Activated CD4-positive, CD25-positive, alpha-beta regulatory T cell treated with anti-CD3 and anti-CD28 coated beads, Interleukin-2, amount 50 U/mL, for 16 hours (primary cell): ENCODE results near the gene PGBD5.

Experiments
- DNase-seq: peaks from one replicate; pipeline ENCODE4 v3.0.0-alpha.2; 2020; ENCODE audit warnings: low read depth, low spot score

Gene PGBD5

DNA sequence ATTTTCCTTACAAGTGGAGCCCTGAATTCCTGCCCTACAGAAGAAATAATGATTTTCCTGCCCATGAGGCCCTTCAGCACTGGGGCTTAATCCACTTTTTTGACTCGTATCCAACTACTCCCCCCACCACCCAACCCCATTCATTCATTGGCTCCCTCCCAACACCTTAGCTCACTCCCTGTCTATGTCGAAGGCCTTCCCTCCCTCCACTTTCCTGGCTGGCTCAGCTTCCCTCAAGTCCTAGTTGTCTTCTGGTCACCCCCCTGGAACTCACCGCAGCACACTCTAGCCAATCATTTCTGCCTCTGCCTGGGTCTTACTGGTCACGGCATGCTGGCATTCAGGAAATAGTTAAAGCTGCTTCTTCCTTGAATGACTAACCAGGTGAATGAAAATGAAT is 118.9 kb downstream of the PGBD5 start:
- no peak for DNase-seq

DNA sequence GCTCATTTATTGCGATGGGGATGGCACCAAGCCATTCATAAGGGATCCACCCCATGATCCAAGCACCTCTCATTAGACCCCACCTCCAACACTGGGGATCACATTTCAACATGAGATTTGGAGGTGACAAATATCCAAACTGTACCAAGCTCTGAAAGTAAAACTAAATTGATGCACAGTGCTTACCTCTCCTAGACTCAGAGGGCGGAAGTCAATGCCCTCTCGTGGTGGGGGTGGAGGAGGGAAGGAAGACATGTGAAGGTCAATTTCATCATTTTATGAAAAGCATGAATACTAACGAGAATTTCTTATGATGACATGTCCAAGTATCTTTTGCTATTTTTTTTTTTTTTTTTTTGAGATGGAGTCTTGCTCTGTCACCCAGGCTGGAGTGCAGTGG is 120.0 kb downstream of the PGBD5 start:
- no peak for DNase-seq

DNA sequence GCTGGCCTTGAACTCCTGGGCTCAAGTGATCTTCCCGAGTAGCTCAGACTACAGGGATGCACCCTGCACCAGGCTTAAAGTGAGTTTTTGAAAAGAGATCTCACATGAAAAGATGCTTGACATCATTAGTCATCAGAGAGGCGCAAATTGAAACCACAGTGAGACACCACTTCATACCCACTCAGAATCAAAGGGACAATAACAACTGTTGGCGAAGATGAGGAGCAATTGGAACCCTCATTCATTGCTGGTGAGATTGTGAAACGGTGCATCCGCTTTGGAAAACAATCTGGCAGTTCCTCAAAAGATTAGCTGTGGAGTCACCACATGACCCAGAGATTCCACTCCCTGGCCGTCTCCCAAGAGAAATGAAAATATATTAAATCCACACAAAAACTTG is 122.3 kb downstream of the PGBD5 start:
- no peak for DNase-seq

DNA sequence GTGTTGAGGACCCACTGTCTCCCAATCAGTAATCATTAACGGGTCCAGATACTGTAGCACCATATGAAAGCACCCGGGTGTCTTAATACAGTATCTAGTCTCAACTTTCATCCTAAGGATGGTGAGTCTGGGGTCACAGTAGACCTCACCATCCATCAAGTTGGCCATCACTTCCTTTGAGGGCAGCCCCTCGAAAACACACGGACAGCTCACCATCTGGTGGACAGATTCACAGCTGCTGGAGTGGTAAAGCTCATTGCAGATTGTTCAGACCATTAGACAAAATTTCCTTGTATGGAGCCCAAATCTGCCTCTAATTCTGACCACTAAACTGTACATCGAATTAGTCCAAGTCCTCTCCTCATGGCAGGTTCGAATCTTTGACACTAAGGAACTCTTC is 123.1 kb downstream of the PGBD5 start:
- no peak for DNase-seq

DNA sequence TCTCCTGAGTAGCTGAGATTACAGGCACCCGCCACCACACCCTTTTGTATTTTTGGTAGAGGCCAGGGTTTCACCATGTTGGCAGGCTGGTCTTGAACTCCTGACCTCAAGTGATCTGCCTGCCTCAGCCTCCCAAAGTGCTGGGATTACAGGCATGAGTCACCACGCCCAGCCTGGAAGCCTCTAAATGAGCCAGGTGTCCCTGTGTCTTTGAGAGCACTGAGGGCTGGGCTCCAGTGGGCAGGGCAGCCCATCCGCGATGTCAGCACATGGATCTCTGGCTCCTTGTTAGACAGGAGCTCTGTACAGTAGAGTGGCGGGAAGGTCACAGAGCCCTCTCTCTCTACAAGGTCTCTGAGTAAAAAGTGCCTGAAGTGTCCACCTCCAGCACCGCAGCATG is 124.3 kb downstream of the PGBD5 start:
- no peak for DNase-seq

DNA sequence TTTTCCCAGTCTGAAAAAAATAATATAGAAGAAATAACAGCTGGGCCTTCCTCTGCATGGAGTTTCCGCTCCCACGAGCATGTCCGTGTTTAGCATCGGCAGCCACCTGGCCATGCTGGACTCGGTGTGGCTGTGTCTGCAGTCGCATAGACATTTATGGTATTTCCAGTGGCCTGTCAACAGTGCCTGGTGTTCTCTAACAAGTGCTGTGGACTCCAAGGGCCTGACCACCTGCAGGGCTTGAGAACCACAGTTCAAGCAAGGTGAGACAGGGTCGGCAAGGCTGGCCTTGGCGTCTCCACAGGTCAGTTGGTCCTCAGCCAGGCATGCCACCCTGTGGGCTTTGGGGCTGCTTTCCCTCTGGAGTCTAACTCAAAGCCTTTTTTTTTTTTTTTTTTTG is 124.8 kb downstream of the PGBD5 start:
- no peak for DNase-seq

DNA sequence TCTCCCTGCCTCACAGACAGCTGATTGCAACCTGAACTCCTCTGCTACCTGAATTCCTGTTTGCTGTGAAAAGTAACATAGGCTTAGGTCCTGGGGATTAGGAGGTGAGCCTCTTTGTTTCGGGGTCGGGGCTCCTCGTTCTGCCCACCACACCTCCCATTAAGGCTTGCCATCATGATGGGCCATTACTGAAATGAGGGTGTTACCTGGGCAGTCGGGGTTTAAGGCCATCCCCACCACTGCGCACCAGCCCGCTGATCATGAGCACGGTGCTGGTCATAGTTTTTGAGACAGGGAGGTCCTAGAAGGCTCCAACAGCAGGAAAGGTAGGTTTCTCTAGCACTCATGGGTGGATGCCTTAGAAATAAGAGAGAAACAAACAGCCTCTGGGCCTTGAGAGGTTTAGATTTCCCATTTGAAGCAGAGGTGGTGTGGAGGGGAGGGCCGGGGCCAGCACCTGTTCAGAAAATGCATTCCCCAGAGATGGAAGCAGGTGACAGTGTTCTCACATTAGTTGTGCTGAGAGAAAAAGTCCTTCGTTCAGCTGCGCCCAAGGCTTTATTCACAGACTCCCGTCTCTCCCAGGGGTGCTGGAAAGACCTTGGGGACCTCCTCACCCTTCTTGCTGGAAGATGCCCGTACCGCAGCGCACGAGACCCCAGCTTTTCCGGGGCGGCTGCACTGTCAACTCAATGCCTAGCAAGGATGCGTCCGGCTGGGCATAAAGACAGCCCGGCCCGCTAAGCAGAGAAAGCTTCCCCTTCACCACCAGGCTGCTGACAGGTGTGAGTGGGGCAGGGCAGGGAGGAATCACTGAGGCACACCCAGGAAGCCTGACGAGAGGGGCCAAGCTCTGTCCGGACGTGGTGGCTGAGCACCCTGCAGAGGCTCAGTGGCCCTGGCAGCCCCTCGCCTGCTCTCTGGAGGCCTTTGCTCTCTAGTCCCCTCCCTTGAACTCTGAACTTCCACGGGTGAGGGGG is 125.5 kb downstream of the PGBD5 start:
- DNase-seq: no peak

DNA sequence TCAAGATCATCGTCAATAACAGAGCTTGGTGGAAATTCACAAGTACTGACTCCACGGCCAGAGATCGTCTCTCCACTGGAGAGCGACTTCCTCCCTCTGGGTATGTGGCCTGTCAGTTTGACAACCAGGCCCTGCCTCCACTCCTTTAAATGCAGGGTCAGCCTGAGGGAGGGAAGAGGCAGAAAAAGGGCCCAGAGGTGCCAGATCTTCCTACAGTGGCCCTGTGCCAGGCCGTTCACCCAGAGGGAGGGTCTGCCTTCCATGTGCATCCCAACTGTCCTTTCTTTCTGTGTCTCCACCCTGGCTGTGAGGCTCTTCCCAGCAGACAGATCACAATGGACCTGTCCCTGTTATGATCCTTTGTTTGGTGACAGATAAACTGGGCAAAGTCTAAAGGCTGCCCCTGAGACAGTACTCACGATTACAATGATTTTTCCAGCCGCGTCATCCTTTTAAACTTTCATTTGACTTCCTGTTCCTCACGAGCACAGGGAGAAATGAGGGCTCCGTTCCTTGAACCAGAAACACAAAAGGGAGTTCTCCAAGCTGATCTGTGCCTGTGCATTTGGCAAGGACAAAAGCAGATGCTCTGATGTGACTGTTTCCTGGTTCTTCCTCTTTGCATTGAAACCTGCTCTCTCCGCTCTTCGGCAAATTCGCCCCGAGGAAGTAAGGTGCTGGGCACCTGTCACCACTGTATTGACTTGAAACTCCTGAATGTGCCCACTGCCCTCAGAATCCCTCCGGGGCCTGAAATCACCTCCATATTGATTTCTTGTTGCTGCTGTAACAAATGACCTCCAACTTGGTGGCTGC is 126.7 kb downstream of the PGBD5 start:
- DNase-seq: no peak

DNA sequence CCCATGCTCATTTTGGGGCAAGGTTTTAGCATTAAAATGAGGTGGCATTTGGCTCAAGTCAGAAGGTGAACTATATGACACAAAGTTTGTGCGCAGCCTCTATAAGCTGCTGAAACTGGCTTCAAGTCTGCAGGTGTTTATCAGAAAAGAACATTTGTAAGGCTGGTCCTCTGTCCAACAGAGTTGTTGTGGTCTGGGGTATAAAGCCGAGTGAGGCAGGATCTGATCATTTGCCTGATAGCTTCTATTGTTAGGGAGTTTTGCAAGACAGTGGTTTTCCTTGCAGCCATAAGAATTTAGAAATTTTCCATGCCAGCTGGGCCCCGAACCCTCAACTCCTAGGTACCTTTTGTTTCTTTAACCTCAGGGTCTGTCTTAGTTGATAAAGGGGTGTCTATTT is 130.8 kb downstream of the PGBD5 start:
- DNase-seq: no peak

DNA sequence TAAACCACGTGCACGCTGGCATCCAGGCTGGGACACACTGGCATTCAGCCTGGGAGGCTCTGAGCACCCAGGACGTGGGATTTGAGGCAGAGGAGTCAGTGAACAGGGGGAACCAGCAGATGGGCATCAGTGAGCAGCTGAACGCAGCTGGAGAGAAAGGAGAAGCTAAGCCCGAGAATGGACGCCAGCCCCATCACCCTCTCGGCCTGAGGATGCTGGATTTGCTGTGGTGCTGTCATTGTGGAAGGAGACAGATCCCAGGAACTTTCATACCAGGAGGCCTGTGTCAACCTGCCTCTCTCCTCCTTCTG is 132.8 kb downstream of the PGBD5 start:
- no peak for DNase-seq

DNA sequence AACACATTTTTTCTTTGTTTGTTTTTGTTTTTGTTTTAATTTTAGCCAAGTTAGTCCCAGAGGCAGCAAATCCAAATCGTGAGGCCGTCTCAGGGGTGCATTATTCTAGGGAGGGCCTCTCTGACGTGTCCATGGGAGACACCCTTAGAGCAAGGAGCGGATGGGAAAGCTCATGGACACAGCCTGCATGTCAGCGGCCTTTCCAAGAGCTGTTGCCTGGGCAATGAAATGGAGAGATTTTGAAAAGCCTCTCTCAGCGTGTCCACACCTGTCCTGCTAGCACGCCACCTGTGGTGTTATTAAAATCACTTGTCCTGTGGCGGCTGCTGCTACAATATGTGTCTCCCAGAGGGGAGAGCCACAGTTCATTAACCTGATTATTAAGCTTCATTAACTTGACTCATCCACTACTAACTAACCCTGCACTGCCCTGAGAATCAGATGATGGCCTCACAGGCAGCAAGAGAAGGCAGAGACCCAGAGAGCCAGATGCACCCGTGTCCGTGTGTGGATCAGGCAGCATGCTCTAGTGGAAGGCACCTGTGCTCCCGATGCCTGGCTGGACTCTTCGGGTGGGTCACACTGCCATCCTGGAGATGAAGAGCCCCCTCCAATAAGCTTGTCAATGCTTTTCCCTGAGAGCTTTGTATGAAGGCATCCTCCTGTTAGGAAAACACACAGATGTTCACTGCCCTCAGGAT is 133.3 kb downstream of the PGBD5 start:
- DNase-seq: no peak

DNA sequence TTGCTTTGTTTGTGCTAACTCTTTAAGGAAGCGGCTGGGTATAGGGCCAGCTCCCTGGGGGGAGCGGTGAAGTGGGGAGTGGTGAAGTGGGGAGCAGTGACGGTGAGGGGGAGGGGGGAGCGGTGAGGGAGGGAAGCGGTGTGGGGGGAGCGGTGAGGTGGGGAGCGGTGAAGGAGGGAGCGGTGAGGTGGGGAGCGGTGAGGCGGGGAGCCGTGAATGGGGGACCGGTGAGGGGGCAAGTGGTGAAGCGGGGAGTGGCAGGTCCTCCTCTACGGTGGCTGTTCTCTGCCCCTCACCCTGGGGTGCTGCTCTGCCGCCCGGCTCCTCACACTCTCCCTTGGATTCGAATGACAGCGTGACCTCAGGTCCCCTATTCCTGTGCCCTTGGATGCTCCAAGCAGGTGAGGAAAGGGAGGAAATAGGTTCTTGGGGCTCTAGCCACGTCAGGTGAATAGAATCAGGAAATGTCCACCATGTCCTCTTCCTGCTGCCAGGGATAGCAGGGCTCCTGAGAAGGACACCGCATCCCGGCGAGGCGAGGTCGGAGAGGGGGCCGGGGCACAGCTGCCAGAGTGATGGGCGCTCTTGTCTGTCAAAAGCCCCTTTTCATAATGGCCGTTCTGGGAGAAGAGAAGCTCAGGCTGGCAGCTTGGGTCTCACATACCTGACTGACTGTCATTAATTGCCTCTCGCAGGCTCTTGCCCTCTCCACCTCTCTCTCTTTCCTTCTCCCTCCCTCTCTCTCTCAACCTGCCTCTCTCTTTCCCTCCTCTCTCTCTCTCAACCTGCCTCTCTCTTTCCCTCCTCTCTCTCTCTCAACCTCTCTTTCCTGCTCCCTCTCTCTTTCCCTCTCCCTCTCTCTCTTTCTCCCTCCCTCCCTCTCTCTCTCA is 134.2 kb downstream of the PGBD5 start:
- DNase-seq: no peak

DNA sequence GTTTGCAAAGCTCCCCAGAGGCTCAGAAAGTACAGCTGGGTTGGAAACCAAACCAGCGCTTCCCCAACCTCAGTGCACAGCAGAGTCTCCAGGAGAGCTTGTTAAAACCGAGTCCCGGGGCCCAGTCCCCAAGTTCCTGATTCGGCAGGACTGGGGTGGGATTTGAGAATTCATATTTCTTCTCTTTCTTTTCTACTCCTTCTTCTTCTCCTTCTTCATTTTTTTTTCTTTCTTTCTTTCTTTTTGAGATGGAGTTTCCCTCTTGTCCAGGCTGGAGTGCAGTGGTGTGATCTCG is 136.8 kb downstream of the PGBD5 start:
- DNase-seq: no peak

DNA sequence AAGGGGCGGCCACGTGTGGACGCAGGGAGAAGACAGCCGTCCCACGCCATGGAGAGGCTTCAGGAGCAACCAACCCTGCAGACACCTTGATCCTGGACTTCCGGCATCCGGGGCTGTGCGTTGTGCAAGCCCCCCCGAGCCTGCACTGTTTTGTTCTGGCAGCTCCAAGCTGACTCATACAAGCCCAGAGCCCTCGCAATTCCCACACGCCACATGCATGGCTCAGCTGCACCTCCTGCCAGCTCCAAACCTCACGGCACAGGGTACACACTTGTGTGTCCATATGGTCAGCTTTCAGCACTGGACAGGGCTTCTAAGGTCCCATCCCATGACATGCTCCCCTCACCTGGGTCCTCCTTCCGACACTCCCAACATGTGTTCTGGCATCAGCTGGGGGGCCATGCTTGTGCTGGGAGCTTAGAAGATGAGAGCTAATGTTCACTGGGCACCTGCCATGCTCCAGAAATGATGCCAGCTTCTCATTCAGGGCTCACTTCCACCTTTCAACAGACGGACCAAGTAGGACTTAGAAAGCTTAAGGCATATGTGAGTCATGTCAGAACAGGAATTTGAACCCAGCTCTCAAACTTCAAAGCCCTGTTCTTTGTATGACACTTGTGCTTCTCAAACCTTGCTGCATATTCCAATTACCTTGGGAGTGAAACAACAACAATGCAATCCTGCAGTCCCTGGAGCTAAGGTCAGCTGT is 137.3 kb downstream of the PGBD5 start:
- DNase-seq: no peak

DNA sequence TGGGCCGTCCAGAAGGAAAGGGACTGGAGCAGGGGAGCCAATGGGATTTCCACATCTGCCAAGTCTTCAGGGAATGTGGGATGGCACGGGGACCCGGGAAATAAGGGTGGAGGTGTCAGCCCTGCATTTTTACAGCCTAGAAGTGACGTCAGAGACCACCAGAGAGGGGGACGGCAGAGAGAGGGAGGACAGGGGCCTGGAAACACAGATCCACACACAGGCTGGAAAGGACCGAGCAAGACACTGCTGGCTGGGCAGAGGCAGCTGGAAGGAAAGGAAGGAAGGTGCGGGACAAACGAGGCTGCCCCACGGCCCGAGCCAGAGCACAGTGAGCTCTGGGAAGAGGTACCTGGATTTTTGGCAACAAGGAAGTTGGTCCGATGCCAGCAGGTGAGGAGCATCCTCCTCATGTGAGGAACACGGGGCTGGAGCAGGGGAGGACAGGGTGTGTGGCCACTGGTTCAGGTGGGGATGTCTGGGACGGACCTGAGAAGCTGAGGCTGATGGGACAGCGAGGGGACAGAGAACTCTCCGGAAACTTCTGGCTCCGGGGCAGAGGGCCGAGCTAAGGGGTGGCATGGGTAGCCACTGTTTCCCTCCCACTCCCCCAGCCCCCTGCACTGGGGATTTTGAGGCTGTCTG is 138.3 kb downstream of the PGBD5 start:
- DNase-seq: no peak

DNA sequence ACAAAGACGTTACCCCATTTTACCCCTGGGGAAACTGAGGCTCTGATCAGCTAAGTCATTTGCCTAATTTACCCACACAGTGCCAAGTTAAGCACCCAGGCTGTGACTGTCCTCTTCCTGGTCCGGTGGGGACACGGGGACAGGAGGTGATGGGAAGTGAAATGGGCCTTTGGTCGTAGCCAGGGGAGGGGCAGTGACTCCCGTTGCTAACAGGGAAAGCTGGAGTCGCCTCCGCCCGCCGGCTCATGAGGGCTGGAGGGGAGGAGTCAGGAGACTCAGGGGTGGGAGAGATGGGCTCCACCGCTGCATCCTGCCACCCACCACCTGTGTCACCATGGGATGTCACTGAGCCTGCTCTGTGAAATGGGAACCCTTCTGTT is 139.3 kb downstream of the PGBD5 start:
- DNase-seq: no peak

DNA sequence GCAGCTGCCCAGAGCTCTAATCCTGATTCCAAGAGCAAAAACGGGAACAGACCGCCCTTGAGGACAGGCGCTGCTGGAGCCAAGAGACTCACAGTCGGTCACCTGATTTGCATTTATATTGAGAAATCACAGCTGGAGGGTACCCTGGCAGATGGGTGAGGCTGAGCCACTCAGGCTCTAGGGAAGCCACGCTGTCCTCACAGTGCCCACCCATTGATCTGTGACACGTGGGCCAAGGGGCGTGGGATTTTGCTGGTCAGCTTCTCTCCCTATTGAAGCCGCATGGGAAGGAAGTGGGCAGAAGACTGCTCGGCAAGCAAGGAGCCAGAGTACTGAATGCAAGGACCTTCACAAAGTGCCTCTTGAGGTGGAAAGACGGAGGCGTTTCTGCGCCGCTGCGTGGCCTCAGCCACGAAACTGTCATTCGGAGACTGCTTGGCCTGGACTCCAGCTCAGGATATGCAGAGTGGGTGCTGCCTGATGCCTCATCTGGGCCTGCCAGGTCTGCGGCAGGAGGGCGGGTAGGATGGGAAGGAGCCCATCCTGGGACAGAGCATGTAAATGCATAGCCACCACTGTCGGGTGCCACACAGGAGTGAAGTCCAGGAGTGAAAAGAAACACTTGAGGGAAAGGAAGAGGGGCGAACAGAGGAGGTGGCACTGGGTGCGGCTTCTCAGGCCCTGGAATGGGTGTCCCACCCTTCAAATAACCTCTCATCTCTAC is 139.8 kb downstream of the PGBD5 start:
- DNase-seq: no peak

DNA sequence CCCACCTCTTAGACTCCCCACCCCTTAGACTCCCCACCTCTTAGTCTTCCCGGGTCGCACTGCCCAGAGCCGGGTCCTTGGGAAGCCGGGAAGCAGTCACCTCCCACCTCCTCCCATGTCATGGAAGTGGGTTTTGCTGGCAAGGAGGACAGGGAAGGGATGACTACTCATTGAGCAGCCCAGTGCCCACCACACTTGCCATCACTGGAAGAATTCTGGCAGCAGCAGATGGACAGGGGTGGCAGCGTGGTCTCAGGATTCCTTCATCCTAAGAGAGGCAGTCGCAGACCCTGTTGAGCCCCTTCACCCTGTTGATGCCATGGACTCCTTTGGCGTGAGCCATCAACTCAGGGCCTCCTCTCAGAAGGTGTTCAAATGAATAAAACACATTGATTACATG is 140.8 kb downstream of the PGBD5 start:
- DNase-seq: no peak

DNA sequence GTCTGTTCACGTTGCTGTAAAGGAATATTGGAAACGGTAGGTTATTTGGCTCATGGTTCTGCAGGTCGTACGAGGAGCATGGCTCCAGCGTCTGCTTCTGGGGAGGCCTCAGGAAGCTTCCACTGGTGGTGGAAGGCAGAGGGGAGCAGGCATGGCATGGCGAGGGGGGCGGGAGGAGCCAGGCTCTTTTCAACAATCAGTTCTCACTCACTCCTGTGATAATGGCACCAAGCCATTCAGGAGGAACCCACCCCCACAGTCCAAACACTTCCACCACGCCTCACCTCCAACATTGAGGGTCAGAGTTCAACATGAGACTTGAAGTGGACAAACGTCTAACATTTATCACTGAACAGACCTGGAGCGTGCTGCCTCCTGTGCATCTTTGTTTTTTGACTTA is 141.2 kb downstream of the PGBD5 start:
- DNase-seq: no peak

DNA sequence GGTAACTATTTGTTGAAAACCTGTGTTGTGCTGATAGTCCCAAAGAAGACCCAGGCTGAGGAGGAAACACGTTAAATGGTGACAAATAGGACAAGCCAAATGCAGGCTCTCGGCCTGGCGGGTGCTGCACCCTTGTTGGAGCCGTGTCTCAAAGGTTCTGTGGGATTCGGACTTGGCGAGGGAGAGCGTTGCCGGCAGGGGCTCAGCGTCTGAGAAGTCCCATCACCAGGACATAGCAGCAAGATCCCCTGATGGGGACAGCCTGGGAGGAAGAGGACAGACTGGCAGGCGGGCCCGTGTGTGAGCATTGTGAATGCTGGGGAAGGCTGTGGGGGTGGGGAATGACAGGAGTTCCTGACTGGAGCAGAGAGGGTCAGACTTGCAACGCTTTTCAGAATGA is 142.5 kb downstream of the PGBD5 start:
- DNase-seq: no peak
